Cardiac muscle cell (in vitro differentiated cells and primary cell): ENCODE data around the gene UBE2I. TPM values are rescaled to one million over a fixed set of nuclear protein-coding genes. Genes with fewer than 3 reads are reported as not detected.

Experiments used
- DNase-seq, 2 donors: peaks; one replicate each; pipeline versions ENCODE4 v3.0.0 to v3.0.0-alpha.2; 2010 to 2017; ENCODE audit warnings: low read depth in 1 of 2, low spot score in 1 of 2
- H3K27ac ChIP-seq: fragments of 200-600 bp; sonication (generic); 2 replicates; pipeline ENCODE4 v1.5.1; 2016
- H3K27me3 ChIP-seq: fragments of 200-600 bp; sonication (generic); 2 replicates; pipeline ENCODE4 v1.6.0; 2016; ENCODE audit warnings: control low read depth
- H3K36me3 ChIP-seq: fragments of 200-600 bp; sonication (generic); 2 replicates; pipeline ENCODE4 v1.5.1; 2016; ENCODE audit warnings: control low read depth
- H3K4me1 ChIP-seq: fragments of 200-600 bp; sonication (generic); 2 replicates; pipeline ENCODE4 v1.8.1; 2017; ENCODE audit warnings: low read depth, mild to moderate bottlenecking, mixed run types
- H3K4me3 ChIP-seq: fragments of 200-600 bp; sonication (generic); 2 replicates; pipeline ENCODE4 v1.5.1; 2016; ENCODE audit warnings: mild to moderate bottlenecking
- H3K9me3 ChIP-seq: fragments of 200-600 bp; sonication (generic); 2 replicates; pipeline ENCODE4 v1.5.1; 2017; ENCODE audit warnings: low read depth, mild to moderate bottlenecking, control low read depth
- polyA plus RNA-seq: library from polyadenylated mRNA; unstranded; fragments of >200 nt; fragmentation: Nextera tagmentation; extraction: Ambion mirVana; gene quantifications from 2 replicates; pipeline ENCODE4 v1.2.1, GENCODE V29; 2016
- total RNA-seq: library from RNA; depleted of rRNA; stranded (reverse); fragments of >200 nt; gene quantifications from 2 replicates; pipeline ENCODE4 v1.2.3, GENCODE V29; 2016
- TF ChIP-seq, protein P1 (sequence below): IDR thresholded peaks from 2 replicates; pipeline ENCODE4 v1.5.1; 2012; ENCODE audit warnings: low read depth, mild to moderate bottlenecking, low read length

UBE2I gene
- total and polyA plus RNA-seq, 2 experiments from 2014 or later, result 75.4 to 157 TPM

DNA sequence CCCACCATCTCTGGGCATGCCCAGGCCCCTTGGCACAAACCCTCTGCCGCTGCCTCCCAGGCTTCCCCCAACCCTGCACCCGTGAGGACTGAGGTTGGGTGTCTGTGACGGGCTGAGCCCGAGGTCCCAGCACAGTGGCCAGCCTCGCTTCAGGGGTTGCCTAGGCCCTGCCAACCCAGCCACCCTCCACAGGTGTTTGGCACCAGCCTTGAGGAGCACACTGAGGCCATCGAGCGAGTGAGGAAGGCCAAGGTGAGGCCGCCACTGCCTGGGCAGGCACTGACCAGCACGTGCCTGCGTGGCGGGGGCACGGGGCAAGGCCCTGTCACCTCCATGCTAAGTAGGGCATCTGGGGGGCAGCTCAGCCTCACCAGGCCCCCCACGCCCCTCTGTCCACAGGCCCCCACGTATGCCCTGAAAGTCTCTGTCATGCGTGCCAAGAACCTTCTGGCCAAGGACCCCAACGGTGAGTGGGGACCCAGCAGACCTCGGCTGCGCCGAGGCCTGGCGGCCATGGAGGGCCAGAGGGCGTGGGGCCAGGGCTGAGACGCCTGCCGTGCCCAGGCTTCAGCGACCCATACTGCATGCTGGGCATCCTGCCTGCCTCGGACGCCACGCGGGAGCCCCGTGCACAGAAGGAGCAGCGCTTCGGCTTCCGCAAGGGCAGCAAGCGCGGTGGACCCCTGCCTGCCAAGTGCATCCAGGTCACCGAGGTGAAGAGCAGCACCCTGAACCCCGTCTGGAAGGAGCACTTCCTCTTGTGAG is 31.5 kb downstream of the UBE2I start:
- H3K4me3 ChIP-seq, result no peak overlapping the region
- no peaks in the 10 kb centered on the region for H3K9me3 ChIP-seq
- peaks cover 30% of the 10 kb centered on the region for H3K27me3 ChIP-seq
- TF ChIP-seq, protein P1, sequence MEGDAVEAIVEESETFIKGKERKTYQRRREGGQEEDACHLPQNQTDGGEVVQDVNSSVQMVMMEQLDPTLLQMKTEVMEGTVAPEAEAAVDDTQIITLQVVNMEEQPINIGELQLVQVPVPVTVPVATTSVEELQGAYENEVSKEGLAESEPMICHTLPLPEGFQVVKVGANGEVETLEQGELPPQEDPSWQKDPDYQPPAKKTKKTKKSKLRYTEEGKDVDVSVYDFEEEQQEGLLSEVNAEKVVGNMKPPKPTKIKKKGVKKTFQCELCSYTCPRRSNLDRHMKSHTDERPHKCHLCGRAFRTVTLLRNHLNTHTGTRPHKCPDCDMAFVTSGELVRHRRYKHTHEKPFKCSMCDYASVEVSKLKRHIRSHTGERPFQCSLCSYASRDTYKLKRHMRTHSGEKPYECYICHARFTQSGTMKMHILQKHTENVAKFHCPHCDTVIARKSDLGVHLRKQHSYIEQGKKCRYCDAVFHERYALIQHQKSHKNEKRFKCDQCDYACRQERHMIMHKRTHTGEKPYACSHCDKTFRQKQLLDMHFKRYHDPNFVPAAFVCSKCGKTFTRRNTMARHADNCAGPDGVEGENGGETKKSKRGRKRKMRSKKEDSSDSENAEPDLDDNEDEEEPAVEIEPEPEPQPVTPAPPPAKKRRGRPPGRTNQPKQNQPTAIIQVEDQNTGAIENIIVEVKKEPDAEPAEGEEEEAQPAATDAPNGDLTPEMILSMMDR, result no peak
- no peak overlapping the region for H3K27ac ChIP-seq
- no peaks in the 10 kb centered on the region for H3K36me3 ChIP-seq
- no peak for DNase-seq
- H3K4me1 ChIP-seq, result no peaks in the 10 kb centered on the region

DNA sequence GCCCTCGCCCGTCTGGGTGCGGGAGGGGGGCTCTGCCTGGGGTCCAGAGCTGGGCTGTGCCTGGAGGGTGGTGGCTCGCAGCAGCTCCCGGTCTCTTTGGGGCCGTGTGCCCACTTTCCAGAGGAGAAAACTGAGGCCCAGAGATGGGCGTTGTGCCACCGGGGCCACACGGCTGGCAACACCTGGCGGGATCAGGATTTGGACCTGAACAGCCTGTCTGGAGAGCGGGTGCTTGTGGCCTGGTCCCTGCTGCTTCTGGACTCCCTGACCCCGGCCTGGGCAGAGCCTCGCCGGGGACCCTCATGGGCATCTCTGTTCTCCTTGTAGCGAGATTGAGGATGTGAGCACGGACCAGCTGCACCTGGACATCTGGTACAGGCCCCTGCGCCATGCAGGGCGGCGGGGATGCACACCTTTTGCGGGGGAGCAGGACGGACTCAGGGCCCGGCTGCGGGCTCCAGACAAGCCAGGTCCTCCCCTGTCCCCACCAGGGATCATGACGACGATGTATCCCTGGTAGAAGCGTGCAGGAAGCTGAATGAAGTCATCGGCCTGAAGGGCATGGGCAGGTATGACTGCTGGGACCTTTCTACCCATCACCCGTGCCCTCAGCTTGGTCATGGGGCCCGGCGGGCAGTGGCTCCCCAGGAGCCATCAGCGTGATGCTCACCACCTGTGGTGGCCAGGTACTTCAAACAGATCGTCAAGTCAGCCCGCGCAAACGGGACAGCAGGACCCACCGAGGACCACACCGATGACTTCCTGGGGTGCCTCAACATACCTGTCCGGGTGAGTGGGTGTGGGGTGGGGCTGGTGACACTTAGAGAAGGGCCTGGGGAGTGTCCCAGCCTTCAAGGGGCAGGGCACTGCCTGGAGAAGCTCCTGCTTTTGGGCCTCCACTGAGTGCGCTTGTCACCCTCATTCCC is 32.3 kb downstream of the UBE2I start:
- Histone ChIP-seq H3K9me3 (no peaks in the 10 kb centered on the region), H3K4me3 (no peak overlapping the region), H3K36me3 (no peaks in the 10 kb centered on the region), H3K4me1 (no peaks in the 10 kb centered on the region), H3K27me3 (peaks cover 22% of the 10 kb centered on the region), H3K27ac (no peak overlapping the region)
- DNase-seq, result no peak
- TF ChIP-seq, protein P1, result no peak

DNA sequence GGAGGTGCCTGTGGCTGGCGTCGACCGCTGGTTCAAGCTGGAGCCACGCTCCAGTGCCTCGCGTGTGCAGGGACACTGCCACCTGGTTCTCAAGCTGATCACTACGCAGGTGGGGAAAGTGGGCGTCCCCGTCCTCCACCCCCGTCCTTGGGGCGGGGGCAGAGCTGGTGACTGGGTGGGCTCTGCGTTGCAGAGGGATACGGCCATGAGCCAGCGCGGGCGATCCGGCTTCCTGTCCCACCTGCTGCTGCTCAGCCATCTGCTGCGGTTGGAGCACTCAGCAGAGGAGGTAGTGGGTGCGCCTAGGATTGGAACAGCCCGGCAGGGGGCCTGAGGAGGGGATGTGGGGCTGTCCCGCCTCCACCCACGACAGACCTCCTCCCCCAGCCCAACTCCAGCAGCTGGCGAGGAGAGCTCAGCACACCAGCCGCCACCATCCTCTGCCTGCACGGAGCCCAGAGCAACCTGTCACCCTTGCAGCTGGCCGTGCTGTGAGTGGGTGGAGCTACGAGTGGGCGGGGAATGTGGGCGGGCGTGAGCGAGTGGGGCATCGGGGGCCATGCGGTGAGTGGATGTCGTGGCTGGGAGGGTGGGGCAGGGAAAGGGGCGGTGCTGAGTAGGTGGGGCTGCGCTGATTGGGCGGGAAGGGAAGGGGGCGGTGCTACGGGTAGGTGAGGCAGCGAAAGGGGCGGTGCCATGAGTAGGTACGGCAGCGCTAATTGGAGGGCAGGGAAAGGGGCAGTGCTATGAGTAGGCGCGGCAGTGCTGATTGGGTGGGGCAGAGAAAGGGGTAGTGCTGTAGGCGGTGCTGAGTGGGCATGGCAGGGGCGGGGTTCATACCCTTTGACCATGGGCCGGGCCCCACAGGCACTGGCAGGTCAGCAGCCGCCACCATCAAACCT is 33.3 kb downstream of the UBE2I start:
- TF ChIP-seq, protein P1, result no peak
- H3K4me1 ChIP-seq, result no peaks in the 10 kb centered on the region
- peaks cover 11% of the 10 kb centered on the region for H3K27me3 ChIP-seq
- DNase-seq, result peak; percentile 83 to 99
- H3K4me3 ChIP-seq, result peak overlapping the region; percentile 29
- H3K9me3 ChIP-seq, result no peaks in the 10 kb centered on the region
- no peaks in the 10 kb centered on the region for H3K36me3 ChIP-seq
- no peak overlapping the region for H3K27ac ChIP-seq

- H3K27ac ChIP-seq, result no peak overlapping the region
Measured at GRCh38 chr16:1343428-1344242, 34.2 kb downstream of the UBE2I start.

More at GRCh38 chr16:1343428-1344242, 34.2 kb downstream of the UBE2I start:
- Histone ChIP-seq H3K36me3 (peaks cover 2% of the 10 kb centered on the region), H3K4me1 (no peaks in the 10 kb centered on the region), H3K27me3 (peaks cover 8% of the 10 kb centered on the region), H3K9me3 (no peaks in the 10 kb centered on the region), H3K4me3 (peak overlapping the region; percentile 29)
- TF ChIP-seq, protein P1, result no peak
- DNase-seq, result no peak
